HL-60 (cell line): ENCODE data around the gene ZNF497.
"Not testable (repeated sequence)": the region's sequence is repeated elsewhere in the genome, so short reads cannot be mapped to it uniquely, and the experiment has no call there.

Source experiments
- DNase-seq, 2 experiments: peaks; one replicate each; pipeline ENCODE4 v3.0.0-alpha.2; 2010 to 2020; ENCODE audit warnings: low read depth in 1 of 2, low spot score in 1 of 2
- H3K27ac ChIP-seq: fragments of 250-450 bp; sonication (Bioruptor Pico); replicated peaks from 2 replicates; pipeline ENCODE4 v1.5.1; 2020; ENCODE audit warnings: mild to moderate bottlenecking, moderate library complexity
- H3K27me3 ChIP-seq: fragments of 250-450 bp; sonication (Bioruptor Pico); 2 replicates; pipeline ENCODE4 v1.5.1; 2021; ENCODE audit warnings: mild to moderate bottlenecking, moderate library complexity; ENCODE audit not compliant: insufficient read depth, poor library complexity, severe bottlenecking
- H3K4me3 ChIP-seq: replicated peaks from 2 replicates; pipeline ENCODE4 v1.5.1; 2011; ENCODE audit warnings: mild to moderate bottlenecking, control low read depth, low read length; ENCODE audit not compliant: insufficient read depth
- GABPA ChIP-seq: IDR thresholded peaks from 2 replicates; pipeline ENCODE4 v1.6.1; 2012; ENCODE audit warnings: low read depth
- POLR2AphosphoS5 ChIP-seq: IDR thresholded peaks from 2 replicates; pipeline ENCODE4 v1.6.1; 2012; ENCODE audit warnings: low read depth
- REST ChIP-seq: IDR thresholded peaks from 2 replicates; pipeline ENCODE4 v1.6.1; 2012; ENCODE audit warnings: low read depth; ENCODE audit not compliant: insufficient replicate concordance
- SPI1 ChIP-seq: IDR thresholded peaks from 2 replicates; pipeline ENCODE4 v1.6.1; 2012; ENCODE audit warnings: low read depth, mild to moderate bottlenecking, borderline replicate concordance
- TF ChIP-seq, protein P1 (sequence below): IDR thresholded peaks from one replicate; pipeline ENCODE4 v1.5.1; 2011; ENCODE audit warnings: low read length, control low read depth, inconsistent platforms; ENCODE audit not compliant: insufficient read depth

The ZNF497 gene

DNA sequence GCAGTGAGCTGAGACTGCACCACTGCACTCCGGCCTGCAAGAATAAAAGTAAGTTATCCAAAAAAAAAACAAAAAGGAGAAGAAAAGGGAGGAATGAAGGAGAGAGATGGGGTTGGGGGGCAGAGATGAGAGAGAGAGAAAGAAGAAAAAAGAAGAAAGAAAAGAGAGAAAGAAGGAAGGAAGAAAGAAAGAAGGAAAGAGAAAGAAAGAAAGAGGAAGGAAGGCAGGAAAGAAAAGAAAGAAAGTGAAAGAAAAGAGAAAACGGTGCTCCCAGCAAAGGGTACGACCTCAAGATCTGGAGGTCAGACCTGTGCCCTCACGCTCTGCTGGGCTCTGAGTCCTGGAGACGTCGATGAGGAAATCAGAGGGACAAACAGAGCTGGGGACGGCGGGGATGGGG, 13.0 kb downstream of the ZNF497 start:
- Histone ChIP-seq H3K27me3 (peaks cover 4% of the 10 kb centered on the region), H3K4me3 (no peak overlapping the region), H3K27ac (no peak overlapping the region)
- DNase-seq = no peak
- TF ChIP-seq, protein P1, sequence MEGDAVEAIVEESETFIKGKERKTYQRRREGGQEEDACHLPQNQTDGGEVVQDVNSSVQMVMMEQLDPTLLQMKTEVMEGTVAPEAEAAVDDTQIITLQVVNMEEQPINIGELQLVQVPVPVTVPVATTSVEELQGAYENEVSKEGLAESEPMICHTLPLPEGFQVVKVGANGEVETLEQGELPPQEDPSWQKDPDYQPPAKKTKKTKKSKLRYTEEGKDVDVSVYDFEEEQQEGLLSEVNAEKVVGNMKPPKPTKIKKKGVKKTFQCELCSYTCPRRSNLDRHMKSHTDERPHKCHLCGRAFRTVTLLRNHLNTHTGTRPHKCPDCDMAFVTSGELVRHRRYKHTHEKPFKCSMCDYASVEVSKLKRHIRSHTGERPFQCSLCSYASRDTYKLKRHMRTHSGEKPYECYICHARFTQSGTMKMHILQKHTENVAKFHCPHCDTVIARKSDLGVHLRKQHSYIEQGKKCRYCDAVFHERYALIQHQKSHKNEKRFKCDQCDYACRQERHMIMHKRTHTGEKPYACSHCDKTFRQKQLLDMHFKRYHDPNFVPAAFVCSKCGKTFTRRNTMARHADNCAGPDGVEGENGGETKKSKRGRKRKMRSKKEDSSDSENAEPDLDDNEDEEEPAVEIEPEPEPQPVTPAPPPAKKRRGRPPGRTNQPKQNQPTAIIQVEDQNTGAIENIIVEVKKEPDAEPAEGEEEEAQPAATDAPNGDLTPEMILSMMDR = no peak
- TF ChIP-seq SPI1 (no peak), GABPA (no peak), REST (no peak), POLR2AphosphoS5 (no peak)

DNA sequence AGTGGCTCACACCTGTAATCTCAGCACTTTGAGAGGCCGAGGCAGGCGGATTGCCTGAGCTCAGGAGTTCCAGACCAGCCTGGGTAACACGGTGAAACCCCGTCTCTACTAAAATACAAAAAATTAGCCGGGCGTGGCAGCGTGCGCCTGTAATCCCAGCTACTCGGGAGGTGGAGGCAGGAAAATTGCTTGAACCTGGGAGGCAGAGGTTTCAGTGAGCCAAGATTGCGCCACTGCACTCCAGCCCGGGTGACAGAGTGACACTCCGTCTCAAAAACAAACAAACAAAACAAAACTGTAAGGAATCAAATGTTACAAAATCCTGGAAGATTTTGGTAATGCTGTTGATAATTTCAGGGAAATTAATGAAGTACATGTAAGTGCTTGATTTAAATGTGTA, 14.5 kb downstream of the ZNF497 start:
- H3K27me3 ChIP-seq, H3K27ac ChIP-seq, DNase-seq: not testable (repeated sequence)
- peak overlapping the region; percentile 59 for H3K4me3 ChIP-seq

GRCh38 chr19:58346961-58347929, 15.3 kb downstream of the ZNF497 start:
- TF ChIP-seq POLR2AphosphoS5 = no peak
- TF ChIP-seq REST = no peak
- TF ChIP-seq, protein P1 = no peak
- no peak for TF ChIP-seq GABPA
- no peak for TF ChIP-seq SPI1
- H3K4me3 ChIP-seq = peak overlapping the region; percentile 59
- H3K27me3 ChIP-seq = peaks cover 4% of the 10 kb centered on the region
- no peak overlapping the region for H3K27ac ChIP-seq
- DNase-seq = peak; percentile 52 to 72

- TF ChIP-seq REST (no peak), SPI1 (no peak), GABPA (no peak), POLR2AphosphoS5 (no peak)
- TF ChIP-seq, protein P1 = no peak
- Histone ChIP-seq H3K27ac (no peak overlapping the region), H3K4me3 (no peak overlapping the region), H3K27me3 (peaks cover 4% of the 10 kb centered on the region)
- no peak for DNase-seq
Measured at GRCh38 chr19:58345558-58345957, 17.0 kb downstream of the ZNF497 start.
